DND-41 (cell line): ENCODE results near the gene FIG4.

Source experiments
- EZH2 ChIP-seq: IDR thresholded peaks from 3 replicates; pipeline ENCODE4 v1.6.1; 2012; ENCODE audit warnings: borderline replicate concordance, low read depth, mild to moderate bottlenecking, moderate library complexity, low read length, inconsistent platforms; ENCODE audit not compliant: severe bottlenecking
- TF ChIP-seq, protein P1 (sequence below): IDR thresholded peaks from 2 replicates; pipeline ENCODE4 v1.5.1; 2012; ENCODE audit warnings: borderline replicate concordance, low read length, moderate library complexity, mild to moderate bottlenecking; ENCODE audit not compliant: poor library complexity, severe bottlenecking; ENCODE audit errors: extremely low read depth

DNA sequence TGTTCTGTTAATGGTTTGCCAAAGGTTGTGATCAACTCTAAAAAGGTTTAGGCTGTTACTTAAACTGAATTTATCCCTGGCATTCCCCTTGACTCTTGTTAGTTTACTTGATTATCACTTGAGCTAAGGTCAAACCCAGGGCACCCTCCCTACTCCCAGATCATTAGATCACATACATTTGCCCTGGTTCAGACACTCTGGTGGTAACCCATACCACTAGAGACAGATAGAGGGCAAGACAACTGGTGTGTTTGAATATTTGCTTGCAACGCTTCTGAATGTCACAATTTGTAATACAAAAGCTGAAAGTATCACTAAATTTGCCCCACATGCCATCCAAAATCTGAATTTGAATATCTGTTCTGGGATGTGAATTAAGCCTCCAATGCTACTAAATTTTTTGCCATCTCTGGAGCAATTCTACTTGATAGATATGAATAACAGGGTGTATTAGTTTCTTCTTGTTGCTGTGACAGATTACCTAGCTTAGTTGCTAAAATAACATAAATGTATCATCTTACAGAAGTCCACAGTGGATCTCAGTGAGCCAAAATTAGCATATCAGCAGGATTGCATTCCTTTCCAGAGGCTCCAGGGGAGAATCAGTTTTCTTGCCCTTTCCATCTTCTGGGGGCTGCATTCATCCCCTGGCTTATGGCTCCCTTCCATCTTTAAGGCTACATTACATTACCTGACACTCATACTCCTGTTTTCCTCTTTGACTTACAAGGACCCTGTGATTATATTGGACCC, 45.4 kb downstream of the FIG4 start:
- TF ChIP-seq, protein P1, sequence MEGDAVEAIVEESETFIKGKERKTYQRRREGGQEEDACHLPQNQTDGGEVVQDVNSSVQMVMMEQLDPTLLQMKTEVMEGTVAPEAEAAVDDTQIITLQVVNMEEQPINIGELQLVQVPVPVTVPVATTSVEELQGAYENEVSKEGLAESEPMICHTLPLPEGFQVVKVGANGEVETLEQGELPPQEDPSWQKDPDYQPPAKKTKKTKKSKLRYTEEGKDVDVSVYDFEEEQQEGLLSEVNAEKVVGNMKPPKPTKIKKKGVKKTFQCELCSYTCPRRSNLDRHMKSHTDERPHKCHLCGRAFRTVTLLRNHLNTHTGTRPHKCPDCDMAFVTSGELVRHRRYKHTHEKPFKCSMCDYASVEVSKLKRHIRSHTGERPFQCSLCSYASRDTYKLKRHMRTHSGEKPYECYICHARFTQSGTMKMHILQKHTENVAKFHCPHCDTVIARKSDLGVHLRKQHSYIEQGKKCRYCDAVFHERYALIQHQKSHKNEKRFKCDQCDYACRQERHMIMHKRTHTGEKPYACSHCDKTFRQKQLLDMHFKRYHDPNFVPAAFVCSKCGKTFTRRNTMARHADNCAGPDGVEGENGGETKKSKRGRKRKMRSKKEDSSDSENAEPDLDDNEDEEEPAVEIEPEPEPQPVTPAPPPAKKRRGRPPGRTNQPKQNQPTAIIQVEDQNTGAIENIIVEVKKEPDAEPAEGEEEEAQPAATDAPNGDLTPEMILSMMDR = no peak
- TF ChIP-seq EZH2 = no peak
